ENCODE results near the gene DOCK9.

The DOCK9 gene

DNA sequence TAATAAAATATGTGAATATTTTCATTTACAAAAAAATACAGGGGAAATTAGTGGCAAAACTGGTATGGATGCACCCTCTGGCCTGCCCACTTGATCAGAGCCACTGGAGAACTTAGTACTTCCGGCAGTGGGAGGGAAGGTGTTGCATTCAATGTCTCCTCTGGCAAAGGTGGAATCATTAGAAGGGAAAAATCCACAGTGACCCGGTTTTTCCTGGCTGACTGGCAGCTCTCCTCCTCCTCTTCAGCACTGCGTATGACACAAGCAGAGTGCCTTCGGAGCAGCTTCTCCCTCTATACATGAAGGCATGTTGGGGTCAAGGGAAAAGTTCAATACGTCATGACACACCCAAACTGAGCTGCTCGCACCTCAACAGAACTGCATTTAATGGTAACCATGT, 123.4 kb downstream of the DOCK9 start:
- no peak for DNase-seq (ENCODE audit: low read depth)
- TF ChIP-seq, protein P1, sequence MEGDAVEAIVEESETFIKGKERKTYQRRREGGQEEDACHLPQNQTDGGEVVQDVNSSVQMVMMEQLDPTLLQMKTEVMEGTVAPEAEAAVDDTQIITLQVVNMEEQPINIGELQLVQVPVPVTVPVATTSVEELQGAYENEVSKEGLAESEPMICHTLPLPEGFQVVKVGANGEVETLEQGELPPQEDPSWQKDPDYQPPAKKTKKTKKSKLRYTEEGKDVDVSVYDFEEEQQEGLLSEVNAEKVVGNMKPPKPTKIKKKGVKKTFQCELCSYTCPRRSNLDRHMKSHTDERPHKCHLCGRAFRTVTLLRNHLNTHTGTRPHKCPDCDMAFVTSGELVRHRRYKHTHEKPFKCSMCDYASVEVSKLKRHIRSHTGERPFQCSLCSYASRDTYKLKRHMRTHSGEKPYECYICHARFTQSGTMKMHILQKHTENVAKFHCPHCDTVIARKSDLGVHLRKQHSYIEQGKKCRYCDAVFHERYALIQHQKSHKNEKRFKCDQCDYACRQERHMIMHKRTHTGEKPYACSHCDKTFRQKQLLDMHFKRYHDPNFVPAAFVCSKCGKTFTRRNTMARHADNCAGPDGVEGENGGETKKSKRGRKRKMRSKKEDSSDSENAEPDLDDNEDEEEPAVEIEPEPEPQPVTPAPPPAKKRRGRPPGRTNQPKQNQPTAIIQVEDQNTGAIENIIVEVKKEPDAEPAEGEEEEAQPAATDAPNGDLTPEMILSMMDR (IDR thresholded peaks at IDR 0.05; ENCODE audit: low read depth, low read length, missing control alignments): no peak
- H3K4me3 ChIP-seq (ENCODE audit: low read depth, low read length): no peak overlapping the region

- TF ChIP-seq, protein P1 (IDR thresholded peaks at IDR 0.05; ENCODE audit: low read depth, low read length, missing control alignments): no peak
- no peak overlapping the region for H3K4me3 ChIP-seq (ENCODE audit: low read depth, low read length)
- peak; percentile 68 for DNase-seq (ENCODE audit: low read depth)
Observed at GRCh38 chr13:98853771-98854221, 124.1 kb downstream of the DOCK9 start.

GRCh38 chr13:98851276-98851675, 126.6 kb downstream of the DOCK9 start:
- no peak for DNase-seq (ENCODE audit: low read depth)
- TF ChIP-seq, protein P1 (IDR thresholded peaks at IDR 0.05; ENCODE audit: low read depth, low read length, missing control alignments): no peak
- no peak overlapping the region for H3K4me3 ChIP-seq (ENCODE audit: low read depth, low read length)

- TF ChIP-seq, protein P1 (IDR thresholded peaks at IDR 0.05; ENCODE audit: low read depth, low read length, missing control alignments): no peak
Observed at GRCh38 chr13:98848746-98849145, 129.1 kb downstream of the DOCK9 start.

GRCh38 chr13:98847780-98848179, 130.1 kb downstream of the DOCK9 start:
- H3K4me3 ChIP-seq (ENCODE audit: low read depth, low read length): no peak overlapping the region
- TF ChIP-seq, protein P1 (IDR thresholded peaks at IDR 0.05; ENCODE audit: low read depth, low read length, missing control alignments): no peak
- DNase-seq (ENCODE audit: low read depth): no peak

More at GRCh38 chr13:98848746-98849145, 129.1 kb downstream of the DOCK9 start:
- no peak overlapping the region for H3K4me3 ChIP-seq (ENCODE audit: low read depth, low read length)
- DNase-seq (ENCODE audit: low read depth): no peak

DNA sequence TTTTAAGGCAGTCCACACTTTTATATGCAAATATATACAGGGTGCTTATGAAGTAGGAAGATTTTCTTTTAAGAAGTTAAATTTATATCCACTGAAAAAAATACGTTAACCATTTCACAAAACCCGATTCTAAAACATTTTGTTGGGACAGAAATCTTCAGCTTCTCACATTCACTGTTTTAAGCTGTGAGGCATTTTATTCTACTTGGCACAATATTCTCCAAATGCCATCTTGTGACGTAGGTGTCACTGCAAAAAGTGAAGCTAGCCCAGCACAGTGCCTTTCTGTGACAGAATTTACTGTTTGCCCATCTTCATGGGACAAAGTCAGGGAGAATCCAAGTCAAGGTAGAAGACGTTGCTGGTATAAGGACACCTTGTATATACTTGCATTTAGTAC, 130.9 kb downstream of the DOCK9 start:
- H3K4me3 ChIP-seq (ENCODE audit: low read depth, low read length): no peak overlapping the region
- DNase-seq (ENCODE audit: low read depth): no peak
- TF ChIP-seq, protein P1 (IDR thresholded peaks at IDR 0.05; ENCODE audit: low read depth, low read length, missing control alignments): no peak

GRCh38 chr13:98846521-98846920, 131.3 kb downstream of the DOCK9 start:
- DNase-seq (ENCODE audit: low read depth): no peak
- no peak overlapping the region for H3K4me3 ChIP-seq (ENCODE audit: low read depth, low read length)
- TF ChIP-seq, protein P1 (IDR thresholded peaks at IDR 0.05; ENCODE audit: low read depth, low read length, missing control alignments): no peak
